Inflammatory macrophage treated with lipopolysaccharide for 1 hour (primary cell): ENCODE measurements around the gene TRAPPC3.
"Not testable (repeated sequence)": the region's sequence is repeated elsewhere in the genome, so short reads cannot be mapped to it uniquely, and the experiment has no call there.

Experiments used
- DNase-seq, 2 donors: peaks; one replicate each; pipeline ENCODE4 v3.0.0-alpha.2; 2020 to 2022

The TRAPPC3 gene

GRCh38 chr1:36149237-36149972 is at the start of gene TRAPPC3:
TSS of gene TRAPPC3 (minus strand) at chr1:36149486. CDS start at chr1:36149378, 108 bp downstream.
- DNase-seq: peak; percentile 100

- no peak for DNase-seq
Observed at GRCh38 chr1:36198641-36199040, 49.4 kb upstream of the TRAPPC3 start.

- DNase-seq: not testable (repeated sequence)
Observed at GRCh38 chr1:36196805-36197204, 47.5 kb upstream of the TRAPPC3 start.

- peak; percentile 86 to 88 for DNase-seq
Observed at GRCh38 chr1:36187800-36188593, 38.7 kb upstream of the TRAPPC3 start.

GRCh38 chr1:36183309-36183856 is 34.1 kb upstream of the TRAPPC3 start:
- DNase-seq: no peak

- no peak for DNase-seq
Observed at GRCh38 chr1:36182734-36183133, 33.4 kb upstream of the TRAPPC3 start.

GRCh38 chr1:36179220-36179600 is 29.9 kb upstream of the TRAPPC3 start:
- DNase-seq: no peak

GRCh38 chr1:36178471-36179219 is 29.4 kb upstream of the TRAPPC3 start:
- DNase-seq: no peak

GRCh38 chr1:36177589-36178431 is 28.5 kb upstream of the TRAPPC3 start:
- no peak for DNase-seq

- no peak for DNase-seq
Observed at GRCh38 chr1:36176106-36176949, 27.0 kb upstream of the TRAPPC3 start.

- DNase-seq: no peak
Observed at GRCh38 chr1:36175137-36176095, 26.1 kb upstream of the TRAPPC3 start.

- no peak for DNase-seq
Observed at GRCh38 chr1:36174713-36175112, 25.4 kb upstream of the TRAPPC3 start.

- DNase-seq: no peak
Observed at GRCh38 chr1:36172983-36173382, 23.7 kb upstream of the TRAPPC3 start.

- DNase-seq: no peak
Observed at GRCh38 chr1:36172017-36172747, 22.9 kb upstream of the TRAPPC3 start.

GRCh38 chr1:36170643-36171412 is 21.5 kb upstream of the TRAPPC3 start:
- no peak for DNase-seq

- no peak for DNase-seq
Observed at GRCh38 chr1:36168514-36168913, 19.2 kb upstream of the TRAPPC3 start.

GRCh38 chr1:36166938-36167905 is 17.9 kb upstream of the TRAPPC3 start:
- DNase-seq: no peak
